ENCODE results near the gene PAX2. TPM values are rescaled to one million over a fixed set of nuclear protein-coding genes. Genes with fewer than 3 reads are reported as not detected.

The PAX2 gene
- total RNA-seq, 2 experiments from 2014 or later: not detected

GRCh38 chr10:100848770-100849169, 103.4 kb downstream of the PAX2 start:
- H3K27ac Mint-ChIP-seq: no peak overlapping the region
- DNase-seq: no peak
- H3K27me3 Mint-ChIP-seq: peaks cover 40% of the 10 kb centered on the region
- no peak for TF ChIP-seq CTCF (IDR thresholded peaks at IDR 0.05)
- no peaks in the 10 kb centered on the region for H3K9me3 Mint-ChIP-seq
- intact Hi-C loops (cut with micrococcal nuclease): no loop called here
- no peak for ATAC-seq
- POLR2A ChIA-PET: no interaction called here
- H3K36me3 Mint-ChIP-seq (ENCODE audit: low read depth): no peaks in the 10 kb centered on the region
- no peak overlapping the region for H3K4me3 Mint-ChIP-seq
- CTCF ChIA-PET: interaction anchor here (0.9 to 1.5 kb wide), 3 partner anchors 11 to 212 kb away, joined by 3 read pairs; no protein-coding TSS in a partner anchor
- H3K4me1 Mint-ChIP-seq (ENCODE audit: low read depth): peaks cover 7% of the 10 kb centered on the region

- Mint-ChIP-seq H3K27me3 (peaks cover 37% of the 10 kb centered on the region), H3K27ac (no peak overlapping the region), H3K4me3 (no peak overlapping the region), H3K4me1 (ENCODE audit: low read depth) (no peaks in the 10 kb centered on the region), H3K9me3 (peaks cover 5% of the 10 kb centered on the region), H3K36me3 (ENCODE audit: low read depth) (no peaks in the 10 kb centered on the region)
- POLR2A ChIA-PET: no interaction called here
- ATAC-seq: no peak
- no peak for DNase-seq
- TF ChIP-seq CTCF (IDR thresholded peaks at IDR 0.05): no peak
- intact Hi-C loops (cut with micrococcal nuclease): no loop called here
- CTCF ChIA-PET: no interaction called here
These were observed 112.9 kb downstream of the PAX2 start for GRCh38 chr10:100858261-100858660.

GRCh38 chr10:100858747-100859483, 113.5 kb downstream of the PAX2 start:
- Mint-ChIP-seq H3K27me3 (peaks cover 38% of the 10 kb centered on the region), H3K4me3 (no peak overlapping the region), H3K36me3 (ENCODE audit: low read depth) (no peaks in the 10 kb centered on the region), H3K9me3 (peaks cover 5% of the 10 kb centered on the region), H3K4me1 (ENCODE audit: low read depth) (no peaks in the 10 kb centered on the region), H3K27ac (no peak overlapping the region)
- ChIA-PET CTCF (interaction anchor here (1.5 to 3.3 kb wide), 2 partner anchors 13 to 19 kb away, joined by 6 to 17 read pairs; no protein-coding TSS in a partner anchor), POLR2A (no interaction called here)
- DNase-seq (no peak), ATAC-seq (no peak)
- TF ChIP-seq CTCF (IDR thresholded peaks at IDR 0.05): no peak
- intact Hi-C loops (cut with micrococcal nuclease): no loop called here

GRCh38 chr10:100859484-100859763, 114.0 kb downstream of the PAX2 start:
- H3K27ac Mint-ChIP-seq: no peak overlapping the region
- no peaks in the 10 kb centered on the region for H3K36me3 Mint-ChIP-seq (ENCODE audit: low read depth)
- intact Hi-C loops (cut with micrococcal nuclease): no loop called here
- ATAC-seq (no peak), DNase-seq (no peak)
- no peak for TF ChIP-seq CTCF (IDR thresholded peaks at IDR 0.05)
- no peak overlapping the region for H3K4me3 Mint-ChIP-seq
- H3K27me3 Mint-ChIP-seq: peaks cover 41% of the 10 kb centered on the region
- ChIA-PET CTCF (interaction anchor here (1.5 to 3.3 kb wide), 2 partner anchors 12 to 19 kb away, joined by 6 to 17 read pairs; no protein-coding TSS in a partner anchor), POLR2A (no interaction called here)
- peaks cover 5% of the 10 kb centered on the region for H3K9me3 Mint-ChIP-seq
- H3K4me1 Mint-ChIP-seq (ENCODE audit: low read depth): no peaks in the 10 kb centered on the region

GRCh38 chr10:100863433-100863832, 118.1 kb downstream of the PAX2 start:
- no peak for TF ChIP-seq CTCF (IDR thresholded peaks at IDR 0.05)
- ChIA-PET CTCF (no interaction called here), POLR2A (no interaction called here)
- Mint-ChIP-seq H3K4me1 (ENCODE audit: low read depth) (no peaks in the 10 kb centered on the region), H3K4me3 (no peak overlapping the region), H3K9me3 (no peaks in the 10 kb centered on the region), H3K27me3 (peaks cover 43% of the 10 kb centered on the region), H3K36me3 (ENCODE audit: low read depth) (no peaks in the 10 kb centered on the region), H3K27ac (no peak overlapping the region)
- DNase-seq (no peak), ATAC-seq (no peak)
- intact Hi-C loops (cut with micrococcal nuclease): no loop called here
